NCI-H2107 treated with DMSO at 0.1 percent for 48 hours (cell line): ENCODE results near the gene CAMP.
A peak's percentile ranks its signal among the peaks of the same experiment; 100 is the strongest.

ENCODE experiments used
- DNase-seq: peaks from one replicate; lab custom pipeline; 2025; ENCODE audit not compliant: unreplicated experiment; lab: John Stamatoyannopoulos, UW

CAMP gene

GRCh38 chr3:48214225-48214624 lies 9.1 kb upstream of the CAMP start:
- no peak for DNase-seq

GRCh38 chr3:48215019-48215418 lies 8.3 kb upstream of the CAMP start:
- DNase-seq, result no peak

- no peak for DNase-seq
These were observed 7.8 kb upstream of the CAMP start for GRCh38 chr3:48215466-48215865.

- DNase-seq, result no peak
These were observed 7.4 kb upstream of the CAMP start for GRCh38 chr3:48215876-48216275.

- no peak for DNase-seq
These were observed 5.8 kb upstream of the CAMP start for GRCh38 chr3:48217449-48217848.

- no peak for DNase-seq
These were observed 4.8 kb upstream of the CAMP start for GRCh38 chr3:48218537-48218936.

GRCh38 chr3:48219543-48219942 lies 3.8 kb upstream of the CAMP start:
- no peak for DNase-seq

- no peak for DNase-seq
These were observed 2.5 kb upstream of the CAMP start for GRCh38 chr3:48220746-48221145.

GRCh38 chr3:48225587-48225986 lies 2.3 kb downstream of the CAMP start:
- no peak for DNase-seq

GRCh38 chr3:48226939-48227338 lies 3.6 kb downstream of the CAMP start:
- no peak for DNase-seq

- no peak for DNase-seq
These were observed 8.9 kb downstream of the CAMP start for GRCh38 chr3:48232232-48232631.

- peak; percentile 76 for DNase-seq
These were observed 9.4 kb downstream of the CAMP start for GRCh38 chr3:48232734-48233133.

- DNase-seq, result no peak
These were observed 10.2 kb downstream of the CAMP start for GRCh38 chr3:48233542-48233941.

- DNase-seq, result no peak
These were observed 13.2 kb downstream of the CAMP start for GRCh38 chr3:48236531-48236930.

GRCh38 chr3:48238531-48239085 lies 15.3 kb downstream of the CAMP start:
- no peak for DNase-seq

- peak; percentile 45 for DNase-seq
These were observed 17.0 kb downstream of the CAMP start for GRCh38 chr3:48240000-48240963.

GRCh38 chr3:48241796-48242455 lies 18.6 kb downstream of the CAMP start:
- DNase-seq, result no peak

GRCh38 chr3:48243886-48244285 lies 20.6 kb downstream of the CAMP start:
- DNase-seq, result no peak

- no peak for DNase-seq
These were observed 21.2 kb downstream of the CAMP start for GRCh38 chr3:48244461-48244860.

- DNase-seq, result no peak
These were observed 21.8 kb downstream of the CAMP start for GRCh38 chr3:48245136-48245535.

GRCh38 chr3:48247401-48247811 lies 24.1 kb downstream of the CAMP start:
- no peak for DNase-seq
